NCI-H1930 (cell line): Measurements from ENCODE around the gene NOX5.

Experiments
- DNase-seq, 2 experiments: peaks; one replicate each; lab custom pipeline; 2025; lab: John Stamatoyannopoulos, UW

Gene NOX5

GRCh38 chr15:69021895-69022294 lies 7.4 kb downstream of the NOX5 start:
- no peak for DNase-seq

GRCh38 chr15:69025320-69025719 lies 10.8 kb downstream of the NOX5 start:
- no peak for DNase-seq

- DNase-seq, result no peak
Measured at GRCh38 chr15:69026355-69026754, 11.9 kb downstream of the NOX5 start.

- DNase-seq, result no peak
Measured at GRCh38 chr15:69027976-69028518, 13.6 kb downstream of the NOX5 start.

GRCh38 chr15:69031013-69032001 lies 16.8 kb downstream of the NOX5 start:
- peak; percentile 7 to 41 for DNase-seq

GRCh38 chr15:69032031-69032430 lies 17.5 kb downstream of the NOX5 start:
- DNase-seq, result no peak

GRCh38 chr15:69032703-69033373 lies 18.3 kb downstream of the NOX5 start:
- DNase-seq, result no peak

GRCh38 chr15:69034352-69034751 lies 19.9 kb downstream of the NOX5 start:
- DNase-seq, result no peak

- DNase-seq, result no peak
Measured at GRCh38 chr15:69035205-69035917, 20.9 kb downstream of the NOX5 start.

GRCh38 chr15:69035918-69036258 lies 21.4 kb downstream of the NOX5 start:
- no peak for DNase-seq

- no peak for DNase-seq
Measured at GRCh38 chr15:69036826-69037225, 22.3 kb downstream of the NOX5 start.

GRCh38 chr15:69037482-69037881 lies 23.0 kb downstream of the NOX5 start:
- no peak for DNase-seq

- no peak for DNase-seq
Measured at GRCh38 chr15:69037977-69038376, 23.5 kb downstream of the NOX5 start.

- no peak for DNase-seq
Measured at GRCh38 chr15:69038508-69038907, 24.0 kb downstream of the NOX5 start.

- DNase-seq, result no peak
Measured at GRCh38 chr15:69039516-69040225, 25.2 kb downstream of the NOX5 start.

GRCh38 chr15:69042531-69042930 lies 28.0 kb downstream of the NOX5 start:
- no peak for DNase-seq

- no peak for DNase-seq
Measured at GRCh38 chr15:69045802-69046201, 31.3 kb downstream of the NOX5 start.

GRCh38 chr15:69046781-69047180 lies 32.3 kb downstream of the NOX5 start:
- no peak for DNase-seq

GRCh38 chr15:69049976-69050375 lies 35.5 kb downstream of the NOX5 start:
- no peak for DNase-seq

- no peak for DNase-seq
Measured at GRCh38 chr15:69055251-69055650, 40.8 kb downstream of the NOX5 start.

GRCh38 chr15:69056365-69056764 lies 41.9 kb downstream of the NOX5 start:
- DNase-seq, result no peak
